ENCODE measurements around the gene HOPX.
"Not testable (repeated sequence)": the region's sequence is repeated elsewhere in the genome, so short reads cannot be mapped to it uniquely, and the experiment has no call there.

Gene HOPX

GRCh38 chr4:56622176-56622575 is 58.9 kb downstream of the HOPX start:
- DNase-seq: no peak

- DNase-seq: no peak
These were observed 61.3 kb downstream of the HOPX start for GRCh38 chr4:56619816-56620215.

GRCh38 chr4:56619160-56619559 is 61.9 kb downstream of the HOPX start:
- DNase-seq: no peak

GRCh38 chr4:56618734-56619133 is 62.4 kb downstream of the HOPX start:
- no peak for DNase-seq

- DNase-seq: peak; percentile 54
These were observed 67.8 kb downstream of the HOPX start for GRCh38 chr4:56613101-56613862.

- no peak for DNase-seq
These were observed 68.8 kb downstream of the HOPX start for GRCh38 chr4:56612282-56612681.

- no peak for DNase-seq
These were observed 69.6 kb downstream of the HOPX start for GRCh38 chr4:56611501-56611900.

- not testable (repeated sequence) for DNase-seq
These were observed 70.9 kb downstream of the HOPX start for GRCh38 chr4:56610170-56610569.

- no peak for DNase-seq
These were observed 73.2 kb downstream of the HOPX start for GRCh38 chr4:56607926-56608325.

- DNase-seq: no peak
These were observed 74.7 kb downstream of the HOPX start for GRCh38 chr4:56606385-56606784.

- DNase-seq: not testable (repeated sequence)
These were observed 75.6 kb downstream of the HOPX start for GRCh38 chr4:56605464-56605863.

- no peak for DNase-seq
These were observed 77.8 kb downstream of the HOPX start for GRCh38 chr4:56603297-56603696.
